ENCODE measurements around the gene UNC5B.

DNA sequence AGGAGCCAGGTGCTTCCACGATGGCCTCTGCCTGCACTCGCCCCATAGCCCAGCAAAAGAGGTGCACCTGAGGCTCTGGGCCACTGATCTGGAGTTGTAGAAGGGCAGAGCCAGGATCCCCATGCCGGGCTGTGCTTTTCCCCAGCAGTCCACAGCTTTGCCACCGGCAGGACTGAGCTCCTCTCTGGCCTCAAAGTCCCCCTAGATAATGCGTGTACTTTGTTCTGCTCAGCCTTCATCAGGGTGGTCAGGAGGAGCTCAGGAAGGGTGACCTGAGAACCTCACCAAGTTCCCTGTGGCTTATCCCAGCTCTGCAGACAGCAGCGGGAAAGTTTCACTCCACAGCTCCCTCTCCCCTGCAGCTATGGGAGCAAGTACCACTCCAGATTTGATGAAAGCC lies 27.9 kb upstream of the UNC5B start:
- TF ChIP-seq EZH2 (IDR thresholded peaks at IDR 0.05; ENCODE audit: insufficient read depth, poor library complexity, severe bottlenecking) (no peak), EZH2phosphoT487 (IDR thresholded peaks at IDR 0.05; ENCODE audit: insufficient read depth, low read depth) (no peak)
